GM21825 (cell line): ENCODE results near the gene SLC6A16.
A peak's percentile ranks its signal among the peaks of the same experiment; 100 is the strongest.
"Not testable (repeated sequence)": the region's sequence is repeated elsewhere in the genome, so short reads cannot be mapped to it uniquely, and the experiment has no call there.

ENCODE experiments used
- ATAC-seq: cut with Tn5 transposase; IDR thresholded peaks from one replicate; pipeline ENCODE4 v1.9.1; 2021; ENCODE audit warnings: mild to moderate bottlenecking, moderate library complexity; ENCODE audit not compliant: unreplicated experiment

SLC6A16 gene

DNA sequence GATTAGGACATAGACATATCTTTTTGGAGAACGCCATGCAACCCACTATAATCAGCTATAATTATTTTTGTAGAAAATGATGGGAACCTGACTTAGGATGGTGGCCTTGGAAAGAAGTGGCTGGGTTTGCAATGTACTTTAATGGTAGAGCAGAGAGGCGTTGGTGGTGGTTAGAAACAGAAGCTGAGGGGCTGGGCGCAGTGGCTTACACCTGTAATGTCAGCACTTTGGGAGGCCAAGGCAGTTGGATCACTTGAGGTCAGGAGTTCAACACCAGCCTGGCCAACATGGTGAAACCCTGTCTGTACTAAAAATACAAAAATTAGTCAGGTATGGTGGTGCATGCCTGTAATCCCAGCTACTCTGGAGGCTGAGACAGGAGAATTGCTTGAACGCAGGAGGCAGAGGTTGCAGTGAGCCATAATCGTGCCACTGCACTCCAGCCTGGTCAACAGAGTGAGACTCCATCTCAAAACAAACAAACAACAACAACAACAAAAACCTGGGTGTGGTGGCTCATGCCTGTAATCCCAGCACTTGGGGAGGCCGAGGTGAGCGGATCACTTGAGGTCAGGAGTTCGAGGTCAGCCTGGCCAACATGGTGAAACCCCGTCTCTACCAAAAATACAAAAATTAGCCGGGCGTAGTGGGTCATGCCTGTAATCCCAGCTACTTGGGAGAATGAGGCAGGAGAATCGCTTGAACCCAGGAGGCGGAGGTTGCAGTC lies 7.9 kb upstream of the SLC6A16 start:
- ATAC-seq, result not testable (repeated sequence)

DNA sequence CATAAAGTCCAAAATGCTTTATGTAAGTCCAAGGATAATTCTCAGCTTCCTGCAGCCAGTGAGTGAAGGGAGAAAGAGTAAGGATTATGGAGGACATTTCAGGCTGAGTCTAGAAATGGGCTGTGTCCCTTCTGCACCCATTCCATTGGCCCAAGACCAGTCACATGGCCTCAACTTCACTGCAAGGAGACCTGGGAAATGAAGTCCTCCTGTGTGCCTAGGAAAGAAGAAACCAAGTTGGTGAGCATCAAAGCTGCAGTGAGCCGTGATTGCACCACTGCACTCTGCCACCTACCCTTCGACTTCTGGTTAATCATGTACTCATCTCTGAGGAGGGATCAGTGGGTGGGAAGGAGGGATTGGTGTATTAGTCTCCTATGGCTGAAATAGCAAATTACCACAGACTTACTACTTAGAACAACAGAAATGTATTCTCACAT lies 6.6 kb upstream of the SLC6A16 start:
- peak; percentile 39 for ATAC-seq

DNA sequence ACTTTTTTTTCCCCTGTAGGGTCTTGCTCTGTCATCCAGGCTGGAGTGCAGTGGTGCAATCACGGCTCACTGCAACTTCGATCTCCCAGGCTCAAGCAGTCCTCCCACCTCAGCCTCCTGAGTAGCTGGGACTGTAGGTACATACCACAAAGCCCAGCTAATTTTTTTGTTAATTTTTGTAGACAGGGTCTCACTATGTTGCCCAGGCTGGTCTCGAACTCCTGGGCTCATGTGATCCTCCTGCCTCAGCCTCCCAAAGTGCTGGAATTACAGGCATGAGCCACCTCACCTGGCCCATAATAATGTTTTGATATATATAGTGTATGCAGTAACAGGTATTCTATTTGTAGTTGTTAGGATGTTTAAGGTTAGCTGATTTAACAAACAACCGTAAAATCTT lies 6.2 kb upstream of the SLC6A16 start:
- ATAC-seq, result not testable (repeated sequence)

DNA sequence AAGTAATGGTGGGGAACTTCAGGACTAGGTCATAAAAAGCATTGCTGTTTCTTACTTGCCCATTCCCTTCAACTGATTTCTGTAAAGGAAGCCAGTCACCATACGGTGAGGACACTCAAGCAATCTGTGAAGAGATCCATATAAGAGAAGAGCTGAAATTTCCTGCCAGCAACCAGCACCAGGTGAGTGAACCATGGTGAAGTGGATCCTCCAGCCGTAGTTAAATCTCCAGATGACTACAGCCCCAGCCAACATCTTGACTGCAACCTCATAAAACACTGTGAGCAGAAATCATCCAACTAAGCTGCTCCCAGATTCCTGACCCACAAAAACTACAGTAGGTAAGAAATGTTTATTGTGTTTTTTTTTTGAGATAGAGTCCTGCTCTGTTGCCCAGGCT lies 3.8 kb upstream of the SLC6A16 start:
- ATAC-seq, result no peak

DNA sequence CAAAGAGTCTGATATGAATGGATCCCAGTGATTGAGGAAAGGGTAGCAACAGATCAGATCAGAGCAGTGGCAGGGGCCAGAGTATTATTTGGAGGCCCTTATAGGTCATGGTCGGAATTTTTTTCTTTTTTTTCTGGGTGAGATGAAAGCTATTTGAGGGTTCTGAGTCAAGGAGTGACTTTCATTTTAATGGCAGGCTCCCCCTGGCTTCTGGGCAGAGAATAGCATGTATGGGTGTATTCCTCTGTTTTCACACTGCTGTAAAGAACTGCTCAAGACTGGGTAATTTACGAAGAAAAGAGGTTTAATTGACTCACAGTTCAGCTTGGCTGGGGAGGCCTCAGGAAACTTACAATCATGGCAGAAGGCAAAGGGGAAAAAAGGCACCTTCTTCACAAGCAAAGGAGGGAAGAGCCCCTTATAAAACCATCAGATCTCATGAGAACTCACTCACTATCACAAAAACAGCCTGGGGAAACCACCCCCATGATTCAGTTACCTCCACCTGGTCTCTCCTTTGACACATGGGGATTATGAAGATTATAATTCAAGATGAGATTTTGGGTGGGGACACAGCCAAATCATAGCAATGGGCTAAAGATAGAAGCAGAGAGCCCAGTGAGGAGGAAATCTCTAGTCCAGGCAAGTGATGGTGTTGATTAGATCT lies 3.0 kb upstream of the SLC6A16 start:
- no peak for ATAC-seq

DNA sequence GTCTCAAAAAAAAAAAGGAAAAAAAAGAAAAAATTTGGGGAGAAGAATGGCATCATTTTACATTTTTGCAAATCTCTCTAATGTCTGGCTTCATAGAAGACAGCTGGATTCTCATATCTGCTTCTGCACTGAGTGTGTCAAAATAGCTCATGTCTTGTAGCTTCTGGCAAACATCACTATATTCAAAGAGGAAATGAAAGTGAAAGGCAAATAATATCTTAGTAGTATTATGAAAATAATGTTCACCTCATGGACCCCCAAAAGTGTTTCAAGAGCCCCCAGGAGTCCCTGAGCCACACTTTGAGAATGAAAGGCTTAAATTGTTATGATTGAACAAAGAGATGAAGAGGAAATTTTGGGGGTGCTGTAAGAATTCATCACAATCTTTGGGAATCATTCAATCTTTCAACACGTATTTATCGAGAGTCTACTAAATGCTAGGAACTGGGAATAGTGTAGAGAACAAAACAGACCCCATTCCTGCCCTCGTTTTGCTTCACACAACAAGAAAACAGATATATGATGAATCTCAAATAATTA lies 1.2 kb upstream of the SLC6A16 start:
- ATAC-seq, result no peak

DNA sequence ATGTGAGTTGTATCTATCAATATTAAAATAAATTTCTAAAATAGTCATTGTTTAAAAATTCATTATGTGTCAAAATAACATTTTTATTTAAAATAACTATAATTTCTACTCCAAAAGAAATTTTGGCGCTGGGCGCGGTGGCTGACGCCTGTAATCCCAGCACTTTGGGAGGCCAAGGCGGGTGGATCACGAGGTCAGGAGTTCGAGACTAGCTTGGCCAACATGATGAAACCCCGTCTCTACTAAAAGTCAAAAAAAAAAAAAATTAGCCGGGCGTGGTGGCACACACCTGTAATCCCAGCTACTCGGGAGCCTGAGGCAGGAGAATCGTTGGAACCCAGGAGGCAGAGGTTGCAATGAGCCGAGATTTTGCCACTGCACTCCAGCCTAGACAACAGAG lies 765 bp upstream of the SLC6A16 start:
- ATAC-seq, result not testable (repeated sequence)

DNA sequence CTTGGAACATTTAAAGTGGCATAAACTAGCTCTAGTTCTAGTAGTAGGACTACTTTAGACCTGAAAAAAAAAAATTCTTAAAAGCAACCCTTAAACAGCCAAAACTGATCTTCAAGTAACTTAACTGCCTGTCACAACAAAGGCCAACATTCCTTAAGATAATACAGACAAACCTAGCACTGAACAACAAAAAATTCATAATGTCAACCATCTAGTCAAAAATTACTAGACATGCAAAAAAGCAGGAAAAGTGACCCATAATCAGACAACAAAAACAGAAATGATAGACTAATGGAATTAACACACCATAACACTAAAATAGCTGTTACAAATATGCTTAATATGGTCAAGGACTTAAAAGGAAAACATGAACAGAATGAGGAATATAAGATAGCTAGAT lies 6.7 kb downstream of the SLC6A16 start:
- ATAC-seq, result no peak

DNA sequence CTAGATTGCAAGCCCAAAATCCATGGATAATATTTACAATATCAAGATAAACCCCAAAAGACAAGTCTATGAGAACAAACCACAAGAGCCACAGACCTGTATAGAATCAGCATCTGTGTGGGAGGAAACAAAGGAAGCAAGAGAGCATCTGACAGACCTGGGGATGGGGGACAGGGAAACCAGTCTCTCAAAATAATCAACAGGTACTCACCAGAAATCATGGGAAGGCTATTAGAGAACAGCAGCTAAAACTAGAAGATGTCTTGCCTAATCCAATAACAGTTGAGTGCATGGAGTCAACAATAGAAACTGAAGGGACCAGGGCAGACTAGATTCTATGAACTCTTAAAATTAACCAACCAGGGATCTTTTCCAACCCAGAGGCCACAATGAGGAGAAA lies 8.7 kb downstream of the SLC6A16 start:
- no peak for ATAC-seq

DNA sequence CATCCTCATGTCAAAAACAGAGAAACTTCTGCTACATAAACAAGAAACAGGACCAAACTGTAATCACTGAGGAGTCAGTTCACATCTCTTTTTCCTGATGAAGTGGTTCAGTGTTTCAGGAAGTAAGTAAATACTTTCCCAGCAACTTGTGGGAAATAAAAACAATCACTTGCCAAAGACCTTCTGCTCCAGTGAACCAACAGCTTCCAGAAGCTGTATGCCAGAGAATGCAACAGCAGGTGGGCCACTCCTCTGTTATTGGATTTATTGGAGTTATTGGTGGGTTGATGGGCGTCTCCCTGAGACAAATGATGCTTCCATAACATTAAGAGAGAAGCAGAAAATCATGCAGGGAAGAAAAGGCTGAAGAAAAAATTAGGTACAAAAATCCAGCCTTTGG lies 9.9 kb downstream of the SLC6A16 start:
- no peak for ATAC-seq

DNA sequence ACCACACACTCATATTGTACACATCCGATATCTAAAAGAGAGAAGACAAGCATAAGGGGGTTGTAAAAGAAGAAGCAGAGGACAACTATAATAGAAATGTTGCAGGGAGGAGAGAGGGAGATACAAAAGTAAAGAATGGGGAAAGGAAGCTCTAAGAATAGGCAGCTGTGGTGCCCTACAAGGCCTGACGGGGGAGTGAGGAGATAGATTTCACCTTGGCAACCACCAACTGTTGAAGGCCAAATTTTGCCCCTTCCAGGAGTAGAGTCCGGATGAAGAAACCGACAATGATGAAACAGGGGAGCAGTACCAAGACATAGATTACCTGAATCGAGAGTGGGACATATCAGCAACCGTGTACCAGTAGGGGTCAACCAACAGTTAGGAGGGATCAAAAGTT lies 15.9 kb downstream of the SLC6A16 start:
- ATAC-seq, result no peak

DNA sequence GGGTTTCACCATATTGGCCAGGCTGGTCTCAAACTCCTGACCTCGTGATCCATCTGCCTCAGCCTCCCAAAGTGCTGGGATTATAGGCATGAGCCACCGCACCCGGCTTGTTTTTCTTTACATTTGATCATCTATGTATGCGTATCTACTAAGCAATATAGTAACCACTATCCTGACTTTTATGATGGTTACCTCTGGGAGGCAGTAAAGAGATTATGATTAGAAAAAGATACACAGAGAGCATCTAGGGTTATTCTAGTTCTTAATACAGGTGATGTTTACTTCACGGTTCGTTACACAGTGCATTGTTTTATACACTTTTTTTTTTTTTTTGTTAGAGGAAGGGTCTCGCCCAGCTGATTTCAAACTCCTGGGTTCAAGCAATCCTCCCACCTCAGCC lies 18.3 kb downstream of the SLC6A16 start:
- ATAC-seq, result not testable (repeated sequence)

DNA sequence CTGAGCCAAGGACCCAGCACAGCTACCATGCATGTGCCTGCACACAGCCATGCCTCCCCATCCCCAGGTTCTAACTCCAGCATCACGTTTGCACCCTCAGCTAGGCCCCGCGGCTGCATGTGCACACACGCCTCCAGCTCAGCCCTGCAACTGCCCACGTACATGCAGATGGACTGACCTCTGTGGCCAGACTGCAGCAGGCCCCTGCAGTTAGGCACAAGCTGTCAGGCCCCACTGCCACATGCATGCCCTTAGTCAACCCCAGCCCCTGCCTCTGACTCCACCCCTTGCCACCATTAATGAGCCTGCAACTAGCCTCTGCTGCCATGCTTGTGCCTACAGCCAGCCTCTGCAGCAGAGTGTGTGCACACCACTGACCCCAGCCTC lies 23.1 kb downstream of the SLC6A16 start:
- ATAC-seq, result no peak

DNA sequence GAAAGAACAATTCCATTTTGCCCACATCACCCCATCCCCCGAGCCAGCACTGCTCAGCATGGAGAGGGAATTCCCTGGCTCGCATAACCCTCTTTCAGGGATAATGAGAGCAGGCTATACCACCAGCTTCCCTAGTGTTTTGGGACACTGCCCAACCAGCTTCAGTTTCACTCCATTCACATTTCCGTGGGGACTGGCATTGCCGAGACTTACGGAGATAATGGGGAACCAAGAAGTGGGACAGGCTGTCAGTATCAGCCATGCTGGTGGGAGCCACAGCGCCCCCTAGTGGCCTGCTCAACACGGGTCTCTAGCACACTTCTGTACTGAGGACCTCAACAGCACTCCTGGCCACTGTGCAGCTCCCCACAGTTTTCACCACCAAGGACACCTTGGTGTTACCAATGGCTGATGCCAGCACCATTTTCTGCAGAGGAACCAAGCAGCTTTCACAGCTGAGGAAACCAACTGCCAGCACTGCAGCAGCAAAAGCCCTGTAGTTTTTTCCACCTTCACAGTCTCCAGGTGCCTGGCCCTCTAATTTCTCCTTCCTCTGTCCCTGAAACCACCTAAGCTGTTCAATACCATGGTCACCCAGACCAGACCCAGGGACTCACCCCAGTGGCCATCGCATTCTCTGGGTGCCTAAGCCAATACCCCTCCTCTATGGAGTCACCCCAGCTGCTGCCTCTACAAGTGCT lies 23.7 kb downstream of the SLC6A16 start:
- peak; percentile 70 for ATAC-seq

DNA sequence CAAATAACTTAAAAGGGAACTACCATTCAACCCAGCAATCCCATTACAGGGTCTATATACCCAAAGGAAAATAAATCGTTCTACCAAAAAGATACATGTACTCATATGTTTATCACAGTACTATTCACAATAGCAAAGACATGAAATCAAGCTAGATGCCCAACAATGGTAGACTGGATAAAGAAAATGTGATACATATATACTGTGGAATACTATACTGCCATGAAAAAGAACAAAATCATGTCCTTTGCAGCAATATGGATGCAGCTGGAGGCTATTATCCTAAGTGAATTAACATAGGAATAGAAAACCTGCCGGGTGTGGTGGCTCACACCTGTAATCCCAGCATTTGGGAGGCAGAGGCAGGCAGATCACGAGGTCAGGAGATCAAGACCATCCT lies 26.3 kb downstream of the SLC6A16 start:
- ATAC-seq, result not testable (repeated sequence)

DNA sequence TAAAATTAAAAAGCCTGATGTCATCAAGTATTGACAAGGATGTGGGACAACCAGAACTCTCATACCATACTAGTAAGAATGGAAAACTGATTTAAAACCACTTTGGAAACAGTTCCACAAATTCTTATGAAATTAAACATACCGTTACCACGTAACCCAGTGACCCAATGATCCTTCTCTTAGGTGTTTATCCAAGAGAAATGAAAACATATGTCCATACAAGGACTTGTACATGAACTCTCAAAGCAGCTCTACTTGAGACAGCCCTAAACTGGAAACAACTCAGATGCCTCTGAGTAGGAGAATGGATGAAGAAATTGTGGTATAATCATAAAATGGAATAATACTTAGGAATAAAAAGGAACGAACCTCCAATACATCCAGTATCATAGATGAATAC lies 27.6 kb downstream of the SLC6A16 start:
- ATAC-seq, result no peak

DNA sequence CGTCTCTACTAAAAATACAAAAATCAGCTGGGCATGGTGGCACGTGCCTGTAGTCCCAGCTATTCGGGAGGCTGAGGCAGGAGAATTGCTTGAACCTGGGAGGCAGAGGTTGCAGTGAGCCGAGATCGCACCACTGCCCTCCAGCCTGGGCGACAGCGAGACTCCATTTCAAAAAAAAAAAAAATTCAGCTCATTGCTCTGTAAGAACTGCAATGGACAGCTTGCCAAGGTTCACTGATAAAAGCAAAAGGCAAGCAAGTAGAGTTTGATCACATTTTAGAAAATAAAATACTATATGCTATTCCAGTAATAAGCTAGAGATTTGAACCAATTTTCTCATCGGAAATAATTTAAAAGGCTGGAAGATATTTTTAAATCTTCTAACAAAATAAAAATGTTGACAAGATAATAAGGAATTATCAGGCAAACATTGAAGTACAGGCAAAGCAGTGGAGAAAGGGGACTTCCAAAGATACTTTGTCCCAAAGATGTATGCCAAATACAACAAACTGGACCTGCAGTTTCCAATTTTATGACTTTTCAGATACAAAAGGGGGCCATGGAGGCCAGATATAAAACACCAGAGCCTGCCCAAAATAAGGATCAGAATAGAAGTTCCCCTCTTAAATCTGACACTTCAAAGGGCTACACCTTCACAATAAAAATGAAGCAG lies 29.6 kb downstream of the SLC6A16 start:
- ATAC-seq, result no peak

DNA sequence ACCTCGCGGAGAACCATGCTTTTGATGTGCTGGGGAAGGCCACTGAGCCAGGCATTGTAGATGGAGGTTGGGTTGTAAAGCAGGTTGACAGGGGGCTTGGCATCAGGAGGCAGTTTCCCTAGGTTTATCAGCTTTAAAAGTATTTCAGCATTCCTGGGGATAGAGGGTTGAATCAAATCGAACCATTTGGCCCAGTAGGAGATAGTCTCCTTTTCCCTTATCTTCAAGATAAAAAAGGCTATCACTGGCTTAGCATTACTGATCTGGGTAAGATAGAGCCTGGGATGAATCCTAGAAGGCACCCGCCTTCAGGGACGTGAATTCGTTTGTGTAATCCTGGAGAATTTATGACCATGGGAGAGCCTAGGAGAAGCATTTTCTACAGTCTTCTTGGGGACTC lies 30.6 kb downstream of the SLC6A16 start:
- ATAC-seq, result no peak

DNA sequence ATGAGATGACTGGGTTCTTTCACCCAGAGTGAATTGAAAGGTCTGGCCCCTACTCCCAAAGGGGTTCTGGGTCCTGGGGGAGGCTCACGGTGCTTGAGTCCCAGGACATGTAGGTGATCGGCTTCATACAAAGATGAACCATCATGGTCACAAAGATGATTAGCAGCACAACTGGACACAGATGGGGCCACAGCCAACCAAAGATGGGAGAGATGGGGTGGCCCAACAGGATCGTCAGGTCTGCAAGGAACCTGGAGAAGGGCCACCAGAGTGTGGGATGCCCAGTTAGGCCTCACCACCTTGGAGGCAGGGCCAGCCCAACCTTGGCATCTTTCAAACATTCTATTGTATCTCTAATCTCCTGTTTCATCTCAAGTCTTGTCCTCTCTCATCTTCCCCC lies 34.5 kb downstream of the SLC6A16 start:
- ATAC-seq, result no peak

DNA sequence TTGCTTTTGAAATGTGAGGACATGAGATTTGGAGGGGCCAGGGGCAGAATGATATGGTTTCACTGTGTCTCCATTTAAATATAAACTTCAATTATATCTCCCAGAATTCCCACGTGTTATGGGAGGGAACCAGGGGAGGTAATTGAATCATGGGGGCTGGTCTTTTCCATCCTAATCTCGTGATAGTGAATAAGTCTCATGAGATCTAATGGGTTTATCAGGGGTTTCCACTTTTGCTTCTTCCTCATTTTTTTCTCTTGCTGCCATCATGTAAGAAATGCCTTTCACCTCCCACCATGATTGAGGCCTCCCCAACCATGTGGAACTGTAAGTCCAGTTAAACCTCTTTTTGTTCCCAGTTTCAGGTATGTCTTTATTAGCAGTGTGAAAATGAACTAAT lies 35.7 kb downstream of the SLC6A16 start:
- ATAC-seq, result not testable (repeated sequence)

DNA sequence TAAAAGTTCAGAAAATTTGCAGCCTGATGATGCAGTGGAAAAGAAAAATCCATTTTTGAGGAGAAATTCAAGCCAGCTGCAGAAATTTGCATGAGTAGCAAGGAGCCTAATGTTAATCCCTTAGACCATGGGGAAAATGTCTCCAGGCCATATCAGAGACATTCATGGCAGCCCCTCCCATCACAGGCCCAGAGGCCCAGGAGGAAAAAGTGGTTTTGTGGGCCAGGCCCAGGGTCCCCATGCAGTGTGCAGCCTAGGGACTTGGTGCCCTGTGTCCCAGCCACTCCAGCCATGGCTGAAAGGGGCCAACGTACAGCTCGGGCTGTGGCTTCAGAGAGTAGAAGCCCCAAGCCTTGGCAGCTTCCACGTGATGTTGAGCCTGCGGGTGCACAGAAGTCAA lies 36.8 kb downstream of the SLC6A16 start:
- ATAC-seq, result not testable (repeated sequence)
